ENCODE results near the gene SERPINB1.

SERPINB1 gene

DNA sequence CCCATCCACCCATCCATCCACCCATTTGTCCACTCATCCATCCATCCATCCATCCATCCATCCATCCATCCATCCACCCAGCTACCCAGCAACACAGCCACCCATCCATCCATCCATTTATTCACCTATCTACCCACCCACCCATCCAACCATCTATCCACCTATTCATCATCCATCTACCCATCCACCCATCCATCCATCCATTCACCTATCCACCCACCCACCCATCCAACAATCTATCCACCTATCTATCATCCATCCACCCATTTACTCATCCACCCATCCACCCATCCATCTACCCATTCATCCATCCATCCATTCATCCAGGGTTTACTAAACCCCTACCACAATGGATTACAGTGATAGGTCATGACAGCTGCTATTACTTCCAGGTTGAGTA is 7.4 kb downstream of the SERPINB1 start:
- TF ChIP-seq CTCF (IDR thresholded peaks at IDR 0.05; ENCODE audit: insufficient read depth, low read depth, low read length, missing control alignments): no peak
- no peak for DNase-seq (ENCODE audit: low read depth)
- H3K4me3 ChIP-seq (ENCODE audit: low read length): no peak overlapping the region

GRCh38 chr6:2831392-2831791 is 10.3 kb downstream of the SERPINB1 start:
- H3K4me3 ChIP-seq (ENCODE audit: low read length): no peak overlapping the region
- peak; percentile 44 for DNase-seq (ENCODE audit: low read depth)
- TF ChIP-seq CTCF (IDR thresholded peaks at IDR 0.05; ENCODE audit: insufficient read depth, low read depth, low read length, missing control alignments): no peak

DNA sequence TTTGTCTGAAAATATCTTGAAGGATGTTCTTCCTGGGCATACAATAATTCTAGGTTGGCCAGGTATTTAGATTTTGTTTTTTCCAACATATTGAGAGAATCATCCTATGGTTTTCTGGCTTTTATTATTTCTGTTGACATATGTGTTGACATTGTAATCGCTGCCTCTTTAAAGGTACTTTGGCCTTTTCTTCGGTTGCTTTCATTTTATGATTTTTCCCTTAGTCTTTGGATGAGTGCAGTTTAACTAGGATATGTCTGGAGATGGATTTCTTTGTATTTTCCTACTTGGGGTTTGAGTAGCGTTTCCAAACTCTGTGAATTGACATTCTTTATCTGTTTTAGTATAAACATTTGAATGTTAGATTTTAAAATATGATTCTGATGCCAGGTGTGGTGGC is 11.5 kb downstream of the SERPINB1 start:
- TF ChIP-seq CTCF (IDR thresholded peaks at IDR 0.05; ENCODE audit: insufficient read depth, low read depth, low read length, missing control alignments): no peak
- no peak overlapping the region for H3K4me3 ChIP-seq (ENCODE audit: low read length)
- DNase-seq (ENCODE audit: low read depth): no peak

DNA sequence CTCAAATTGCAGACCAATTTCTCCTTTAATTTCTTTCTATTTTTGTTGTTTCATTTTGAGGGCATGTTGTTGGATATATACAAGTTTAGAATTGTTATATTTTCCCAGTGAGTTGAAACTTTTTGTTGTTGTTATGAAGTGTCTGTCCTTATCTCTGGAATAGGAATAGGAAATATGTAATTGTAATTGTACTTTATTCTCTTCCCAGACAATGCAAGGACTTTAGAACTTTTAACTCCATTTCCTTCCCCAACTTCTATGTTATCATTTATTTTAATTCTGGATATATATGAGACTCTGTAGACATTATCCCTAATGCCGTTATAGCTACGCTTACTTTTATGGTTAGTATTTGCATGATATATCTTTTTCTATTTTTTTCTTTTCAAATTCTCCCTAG is 12.4 kb downstream of the SERPINB1 start:
- no peak for TF ChIP-seq CTCF (IDR thresholded peaks at IDR 0.05; ENCODE audit: insufficient read depth, low read depth, low read length, missing control alignments)
- no peak for DNase-seq (ENCODE audit: low read depth)
- H3K4me3 ChIP-seq (ENCODE audit: low read length): no peak overlapping the region

DNA sequence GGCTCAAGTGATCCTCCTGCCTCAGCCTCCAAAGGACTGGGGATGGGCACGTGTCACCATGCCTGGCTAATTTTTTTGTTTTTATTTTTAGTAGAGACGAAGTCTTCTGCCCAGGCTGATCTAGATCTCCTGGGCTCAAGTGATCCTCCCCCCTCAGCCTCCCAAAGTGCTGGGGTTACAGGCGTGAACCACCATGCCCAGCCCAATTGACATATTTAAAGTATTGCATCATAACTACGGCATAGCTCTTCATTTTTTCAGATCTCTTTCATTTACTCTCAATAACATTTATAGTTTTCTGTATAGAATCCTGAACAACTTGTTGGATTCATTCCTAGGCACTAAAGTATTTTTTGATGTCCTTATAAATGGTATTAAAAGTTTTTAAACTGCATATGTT is 13.0 kb downstream of the SERPINB1 start:
- H3K4me3 ChIP-seq (ENCODE audit: low read length): no peak overlapping the region
- DNase-seq (ENCODE audit: low read depth): no peak
- TF ChIP-seq CTCF (IDR thresholded peaks at IDR 0.05; ENCODE audit: insufficient read depth, low read depth, low read length, missing control alignments): no peak

GRCh38 chr6:2827142-2827541 is 14.5 kb downstream of the SERPINB1 start:
- no peak for DNase-seq (ENCODE audit: low read depth)
- no peak overlapping the region for H3K4me3 ChIP-seq (ENCODE audit: low read length)
- TF ChIP-seq CTCF (IDR thresholded peaks at IDR 0.05; ENCODE audit: insufficient read depth, low read depth, low read length, missing control alignments): no peak

DNA sequence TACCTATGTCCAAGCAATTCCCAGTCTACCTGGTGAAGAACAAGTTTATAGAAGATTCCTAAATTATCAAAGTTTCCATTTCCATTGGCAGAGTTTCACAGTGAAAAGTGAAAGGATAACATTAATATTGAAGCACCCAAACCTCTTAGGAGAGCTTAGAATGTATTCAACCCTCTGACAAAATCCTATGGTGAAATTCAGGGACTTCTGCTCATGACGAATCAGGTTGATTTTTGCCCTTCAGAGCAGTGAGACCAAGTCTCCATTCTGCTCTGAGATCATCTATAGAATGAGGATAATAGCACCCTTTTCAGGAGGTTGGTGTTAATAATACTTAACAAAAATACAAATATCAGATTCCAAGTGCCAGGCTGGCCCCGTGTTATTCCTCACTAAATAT is 15.5 kb downstream of the SERPINB1 start:
- no peak overlapping the region for H3K4me3 ChIP-seq (ENCODE audit: low read length)
- no peak for TF ChIP-seq CTCF (IDR thresholded peaks at IDR 0.05; ENCODE audit: insufficient read depth, low read depth, low read length, missing control alignments)
- no peak for DNase-seq (ENCODE audit: low read depth)

Measured in epithelial cell of esophagus (primary cell).